HG02623 (cell line): Measurements from ENCODE around the gene LRP10.

ENCODE experiments used
- ATAC-seq: cut with Tn5 transposase; IDR thresholded peaks from one replicate; pipeline ENCODE4 v1.9.1; 2021; ENCODE audit warnings: moderate library complexity; ENCODE audit not compliant: unreplicated experiment

LRP10 gene, protein sequence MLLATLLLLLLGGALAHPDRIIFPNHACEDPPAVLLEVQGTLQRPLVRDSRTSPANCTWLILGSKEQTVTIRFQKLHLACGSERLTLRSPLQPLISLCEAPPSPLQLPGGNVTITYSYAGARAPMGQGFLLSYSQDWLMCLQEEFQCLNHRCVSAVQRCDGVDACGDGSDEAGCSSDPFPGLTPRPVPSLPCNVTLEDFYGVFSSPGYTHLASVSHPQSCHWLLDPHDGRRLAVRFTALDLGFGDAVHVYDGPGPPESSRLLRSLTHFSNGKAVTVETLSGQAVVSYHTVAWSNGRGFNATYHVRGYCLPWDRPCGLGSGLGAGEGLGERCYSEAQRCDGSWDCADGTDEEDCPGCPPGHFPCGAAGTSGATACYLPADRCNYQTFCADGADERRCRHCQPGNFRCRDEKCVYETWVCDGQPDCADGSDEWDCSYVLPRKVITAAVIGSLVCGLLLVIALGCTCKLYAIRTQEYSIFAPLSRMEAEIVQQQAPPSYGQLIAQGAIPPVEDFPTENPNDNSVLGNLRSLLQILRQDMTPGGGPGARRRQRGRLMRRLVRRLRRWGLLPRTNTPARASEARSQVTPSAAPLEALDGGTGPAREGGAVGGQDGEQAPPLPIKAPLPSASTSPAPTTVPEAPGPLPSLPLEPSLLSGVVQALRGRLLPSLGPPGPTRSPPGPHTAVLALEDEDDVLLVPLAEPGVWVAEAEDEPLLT

DNA sequence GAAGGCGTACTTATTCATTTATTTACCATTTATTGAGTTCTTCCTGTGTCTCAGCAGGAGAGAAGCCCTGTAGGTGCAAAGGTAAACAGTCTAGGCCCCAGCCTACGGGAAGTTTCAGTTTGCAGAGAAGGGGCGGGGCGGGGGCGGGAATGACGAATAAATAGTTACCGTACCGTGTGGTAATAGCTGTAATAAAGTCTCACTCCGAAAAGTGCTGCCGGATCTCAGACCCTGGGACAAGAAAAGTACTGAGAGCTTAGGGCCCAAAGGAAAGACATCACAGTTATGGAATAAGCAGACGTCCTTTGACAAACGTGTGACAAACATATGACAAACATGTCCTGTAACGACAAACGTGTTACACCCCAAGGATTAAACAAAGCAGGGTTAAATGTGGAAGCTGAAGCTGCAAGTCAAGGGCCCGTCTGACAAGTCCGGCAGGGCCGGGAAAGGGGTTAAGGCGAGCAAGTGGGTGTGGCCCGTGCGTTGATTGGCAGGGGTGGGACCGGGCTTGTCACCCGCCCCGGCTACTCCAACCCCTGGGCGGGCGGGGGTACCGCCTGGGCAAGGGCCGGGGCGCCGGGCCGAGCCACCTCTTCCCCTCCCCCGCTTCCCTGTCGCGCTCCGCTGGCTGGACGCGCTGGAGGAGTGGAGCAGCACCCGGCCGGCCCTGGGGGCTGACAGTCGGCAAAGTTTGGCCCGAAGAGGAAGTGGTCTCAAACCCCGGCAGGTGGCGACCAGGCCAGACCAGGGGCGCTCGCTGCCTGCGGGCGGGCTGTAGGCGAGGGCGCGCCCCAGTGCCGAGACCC lies at the start of gene LRP10:
Gene LRP10 (plus strand): TSS at position 517 of the 809 bp plus-strand sequence. CDS start 564 bp downstream, outside the sequence.
- peak; percentile 76 for ATAC-seq

DNA sequence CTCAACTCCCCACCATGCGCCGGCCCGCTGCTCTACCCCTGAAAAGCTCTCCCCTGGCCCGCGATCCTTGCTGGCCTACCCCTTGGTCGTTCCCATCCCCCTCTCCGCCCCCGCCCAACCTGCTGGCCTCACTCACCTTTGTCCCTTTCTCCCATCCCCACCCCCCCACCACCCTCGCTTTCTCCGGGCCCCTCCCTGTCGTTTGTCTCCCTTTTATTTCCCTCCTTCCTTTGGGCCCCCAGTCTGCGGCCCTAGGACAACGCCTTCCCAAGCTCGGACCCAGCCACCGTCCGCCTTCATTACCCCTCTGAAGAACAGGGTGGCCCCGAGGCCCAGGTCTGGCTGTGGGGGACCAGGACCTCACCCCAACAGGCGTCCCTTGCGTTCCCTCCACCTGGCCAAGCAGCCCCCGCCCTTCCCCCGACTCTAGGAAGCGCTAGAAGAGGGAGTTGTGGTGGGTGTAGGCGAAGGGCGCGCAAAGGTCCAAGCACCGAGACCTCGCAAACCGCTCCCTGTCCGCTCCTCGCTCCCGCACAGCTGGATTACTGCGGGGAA lies 49.4 kb upstream of the LRP10 start:
- ATAC-seq, result no peak

DNA sequence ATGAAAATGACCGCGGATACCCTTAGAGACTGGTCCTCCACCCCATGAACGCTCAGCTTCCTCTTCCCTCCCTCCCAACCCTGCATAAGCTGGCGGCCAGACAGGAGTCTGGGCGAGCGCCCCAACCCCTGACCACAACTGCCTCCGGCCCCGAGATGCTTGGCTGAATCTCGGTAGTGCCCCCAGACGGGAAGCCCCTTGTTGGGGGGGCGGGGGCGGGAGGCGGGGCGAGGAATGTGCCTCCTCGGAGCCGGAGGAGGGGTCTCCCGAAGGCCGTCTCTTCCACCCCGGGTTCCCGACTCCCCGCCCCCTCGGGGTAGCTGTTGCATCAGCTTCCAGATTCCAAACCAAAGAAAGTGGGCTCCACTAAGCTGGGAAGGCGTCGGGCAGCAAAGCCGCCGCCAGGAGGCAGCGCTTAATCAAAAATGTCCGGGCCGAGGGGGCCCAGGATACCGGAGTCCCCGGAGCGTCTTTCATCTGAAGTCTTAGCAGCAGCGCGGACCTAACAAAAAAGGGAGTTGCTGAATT lies 48.9 kb upstream of the LRP10 start:
- ATAC-seq, result peak; percentile 43

DNA sequence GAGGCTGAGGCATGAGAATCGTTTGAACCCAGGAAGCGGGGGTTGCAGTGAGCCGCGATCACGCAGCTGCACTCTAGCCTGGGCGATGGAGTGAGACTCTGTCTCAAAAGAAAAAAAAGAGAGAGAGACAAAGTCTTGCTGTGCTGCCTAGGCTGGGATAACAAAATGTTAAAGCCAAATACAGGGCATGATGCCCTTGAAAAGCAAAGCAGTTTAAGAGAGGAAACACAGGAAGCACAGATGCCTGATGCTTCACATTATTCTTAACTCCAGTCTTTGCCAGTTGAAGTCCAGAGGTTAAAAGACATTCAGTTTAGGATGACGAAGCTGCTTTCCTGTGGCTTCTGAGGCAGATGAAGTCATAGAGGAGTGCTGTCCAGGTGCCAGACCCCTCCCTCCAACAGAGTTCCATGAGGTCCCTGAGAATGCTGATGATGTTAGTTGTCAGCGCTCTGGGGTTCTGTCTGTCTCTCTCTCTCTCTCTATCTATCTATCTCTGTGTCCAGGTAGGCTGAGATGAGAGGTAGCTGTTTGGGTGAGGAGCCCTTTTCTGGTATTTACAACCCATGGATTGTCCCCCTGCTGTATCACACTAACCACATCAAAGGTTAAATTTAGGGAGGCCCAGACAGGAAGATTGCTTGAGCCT lies 46.7 kb upstream of the LRP10 start:
- no peak for ATAC-seq

DNA sequence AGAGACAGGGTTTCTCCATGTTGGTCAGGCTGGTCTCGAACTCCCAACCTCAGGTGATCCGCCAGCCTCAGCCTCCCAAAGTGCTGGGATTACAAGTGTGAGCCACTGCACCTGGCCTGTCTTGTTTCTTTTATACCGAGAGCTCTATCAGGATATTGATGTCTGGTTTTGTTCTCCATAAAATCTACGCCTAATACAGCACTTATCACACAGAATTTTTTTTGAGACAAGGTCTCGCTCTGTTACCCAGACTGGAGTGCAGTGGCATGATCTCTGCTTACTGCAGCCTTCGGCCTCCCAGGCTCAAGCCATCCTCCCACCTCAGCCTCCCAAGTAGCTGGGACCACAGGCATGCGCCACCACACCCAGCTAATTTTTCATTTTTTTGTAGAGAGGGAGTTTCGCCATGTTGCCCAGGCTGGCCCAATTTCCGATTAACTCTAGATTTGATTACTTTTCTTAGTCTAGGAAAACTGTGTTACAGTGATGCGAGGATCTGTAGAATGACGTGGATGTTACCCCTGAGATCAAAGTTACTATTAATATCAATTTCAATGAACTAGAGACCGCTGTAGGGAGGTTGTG lies 42.4 kb upstream of the LRP10 start:
- ATAC-seq, result peak; percentile 10

DNA sequence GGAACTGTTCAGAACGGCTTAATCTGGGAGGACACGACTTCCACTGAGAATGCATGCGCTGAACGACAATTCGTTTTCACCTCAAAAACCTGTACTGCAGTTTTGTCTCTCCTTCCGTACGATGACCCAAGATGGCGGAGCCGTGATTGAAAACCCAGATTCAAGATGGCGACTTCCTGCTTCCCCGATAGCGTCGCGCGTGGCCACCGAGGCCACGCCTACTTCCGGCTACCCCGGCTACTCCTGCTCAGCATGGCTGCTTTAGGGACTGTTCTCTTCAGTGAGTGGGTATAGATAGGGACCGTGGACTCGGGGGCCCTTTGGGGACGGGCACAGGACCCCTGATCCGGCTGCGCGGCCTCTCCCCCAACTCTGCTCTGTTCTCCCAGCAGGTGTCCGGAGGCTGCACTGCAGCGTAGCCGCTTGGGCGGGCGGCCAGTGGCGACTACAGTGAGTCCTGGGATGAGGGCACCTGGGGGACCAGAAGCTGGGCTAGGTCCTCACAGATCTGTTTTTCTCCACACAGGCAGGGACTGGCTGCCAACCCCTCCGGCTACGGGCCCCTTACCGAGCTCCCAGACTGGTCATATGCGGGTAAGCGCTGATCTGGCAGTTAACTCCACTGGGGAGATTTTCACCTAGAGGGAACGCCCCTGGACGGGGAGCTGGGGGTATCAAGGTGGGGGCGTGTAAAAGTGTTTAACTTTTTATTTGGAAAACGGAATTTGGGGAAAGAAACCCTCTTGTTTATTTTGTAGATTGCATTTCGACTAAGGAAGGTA lies 41.7 kb upstream of the LRP10 start, which contains the start of gene MRPL52:
Gene MRPL52 (plus strand): TSS at position 227 of the 782 bp plus-strand sequence. CDS start 26 bp downstream, at position 253.
- peak; percentile 87 for ATAC-seq

DNA sequence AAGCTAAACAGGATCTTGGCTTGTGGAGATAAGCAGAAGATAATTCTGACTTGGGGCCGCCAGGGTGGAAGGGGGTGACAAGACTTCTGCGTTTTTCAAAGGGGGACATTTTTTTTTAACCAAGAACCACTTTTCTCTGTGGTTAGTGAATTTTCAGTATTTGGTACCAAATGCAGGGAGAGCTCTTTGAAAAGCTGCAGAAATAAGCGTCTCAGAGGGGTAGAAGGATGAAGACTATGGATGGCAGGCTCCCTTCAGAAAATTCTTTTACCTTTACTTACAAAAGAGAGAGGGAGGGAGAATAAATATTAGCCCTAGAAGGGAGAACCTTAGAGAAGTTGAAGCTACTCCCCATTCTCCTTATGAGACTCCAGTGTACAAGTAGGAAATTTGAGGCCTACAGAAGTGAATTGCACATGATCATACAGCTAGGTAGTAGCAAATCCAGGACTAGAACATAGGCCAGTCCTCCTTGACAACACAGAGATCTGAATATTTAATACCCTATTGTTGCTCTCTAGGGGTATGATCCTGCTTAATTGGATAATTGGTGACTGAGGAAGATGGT lies 41.0 kb upstream of the LRP10 start:
- ATAC-seq, result no peak

DNA sequence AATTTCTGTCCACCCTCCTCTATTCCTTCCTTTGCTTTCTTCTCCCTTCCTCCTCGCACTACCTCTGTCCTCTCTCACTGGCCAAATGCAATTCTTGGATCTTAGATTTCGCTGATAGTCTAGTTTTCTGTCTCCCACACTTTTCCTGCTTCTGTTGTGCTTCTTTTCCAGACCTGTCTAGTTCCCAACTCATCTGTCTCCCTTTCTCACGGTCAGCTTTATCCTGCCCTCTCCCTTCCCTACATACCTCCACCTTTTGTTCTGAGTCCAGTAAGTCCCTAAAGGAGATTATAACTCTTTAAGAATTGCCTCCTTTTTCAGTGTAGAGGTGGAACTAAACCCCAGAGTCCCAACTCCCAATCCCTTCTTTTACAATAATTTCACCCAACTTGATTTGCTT lies 36.0 kb upstream of the LRP10 start:
- no peak for ATAC-seq

DNA sequence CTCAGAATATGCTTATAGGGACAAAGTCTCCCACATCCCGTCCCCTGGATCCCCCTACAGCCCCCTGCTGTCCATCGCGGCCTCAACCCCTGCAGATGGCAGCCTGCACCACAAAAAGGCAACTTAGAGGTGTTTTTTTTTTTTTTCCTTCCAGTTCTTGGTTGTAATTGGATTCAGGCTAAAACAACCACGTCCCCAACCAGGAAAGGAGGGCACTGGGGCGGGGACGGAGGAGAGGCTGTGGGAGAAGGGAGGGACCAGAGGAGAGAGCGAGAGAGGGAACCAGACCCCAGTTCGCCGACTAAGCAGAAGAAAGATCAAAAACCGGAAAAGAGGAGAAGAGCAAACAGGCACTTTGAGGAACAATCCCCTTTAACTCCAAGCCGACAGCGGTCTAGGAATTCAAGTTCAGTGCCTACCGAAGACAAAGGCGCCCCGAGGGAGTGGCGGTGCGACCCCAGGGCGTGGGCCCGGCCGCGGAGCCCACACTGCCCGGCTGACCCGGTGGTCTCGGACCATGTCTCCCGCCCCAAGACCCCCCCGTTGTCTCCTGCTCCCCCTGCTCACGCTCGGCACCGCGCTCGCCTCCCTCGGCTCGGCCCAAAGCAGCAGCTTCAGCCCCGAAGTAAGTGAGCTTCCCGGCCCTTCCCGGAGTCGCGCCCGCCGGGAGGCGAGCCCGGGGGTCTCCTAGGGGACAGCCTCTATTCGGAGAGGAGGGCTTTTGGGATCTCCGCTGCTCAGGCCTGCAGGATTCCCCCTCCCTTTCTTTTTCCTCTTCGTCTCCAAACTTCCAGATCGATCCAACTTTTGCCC lies 35.0 kb upstream of the LRP10 start, which contains the start of gene MMP14:
Gene MMP14 (plus strand): TSS at position 285 of the 813 bp plus-strand sequence. CDS start 233 bp downstream, at position 518.
- ATAC-seq, result no peak

DNA sequence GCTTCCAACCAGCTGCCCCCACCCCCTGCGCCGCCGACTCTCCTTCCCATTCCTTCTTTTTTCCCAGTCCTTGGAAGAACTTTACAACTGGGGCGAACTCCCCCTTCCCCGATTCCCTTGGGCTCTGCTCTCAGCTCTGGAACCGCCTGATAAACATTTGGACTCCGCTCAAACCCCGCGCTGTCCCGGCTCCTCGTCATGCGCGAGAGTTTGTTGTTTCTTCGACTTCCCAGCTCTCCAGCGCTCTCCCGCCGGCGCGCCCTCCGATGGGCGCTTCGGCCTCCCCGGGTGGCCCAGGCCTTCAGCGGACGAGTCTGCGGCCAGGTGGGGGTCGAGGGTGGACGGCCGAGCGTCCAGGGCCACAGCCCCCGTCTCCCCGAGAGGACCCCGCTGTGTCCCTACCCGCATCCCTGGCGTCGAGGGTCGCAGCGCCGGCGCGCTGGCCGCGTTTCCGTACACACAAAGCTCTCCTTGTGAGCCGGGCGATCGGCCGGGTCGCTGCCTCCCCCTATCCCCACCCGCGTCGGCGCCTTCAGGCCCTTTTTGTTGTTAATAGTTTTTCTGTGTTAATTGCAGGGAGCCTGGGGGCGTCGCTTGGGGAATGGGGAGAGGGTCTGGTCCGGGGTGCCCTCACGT lies 34.3 kb upstream of the LRP10 start:
- ATAC-seq, result no peak

DNA sequence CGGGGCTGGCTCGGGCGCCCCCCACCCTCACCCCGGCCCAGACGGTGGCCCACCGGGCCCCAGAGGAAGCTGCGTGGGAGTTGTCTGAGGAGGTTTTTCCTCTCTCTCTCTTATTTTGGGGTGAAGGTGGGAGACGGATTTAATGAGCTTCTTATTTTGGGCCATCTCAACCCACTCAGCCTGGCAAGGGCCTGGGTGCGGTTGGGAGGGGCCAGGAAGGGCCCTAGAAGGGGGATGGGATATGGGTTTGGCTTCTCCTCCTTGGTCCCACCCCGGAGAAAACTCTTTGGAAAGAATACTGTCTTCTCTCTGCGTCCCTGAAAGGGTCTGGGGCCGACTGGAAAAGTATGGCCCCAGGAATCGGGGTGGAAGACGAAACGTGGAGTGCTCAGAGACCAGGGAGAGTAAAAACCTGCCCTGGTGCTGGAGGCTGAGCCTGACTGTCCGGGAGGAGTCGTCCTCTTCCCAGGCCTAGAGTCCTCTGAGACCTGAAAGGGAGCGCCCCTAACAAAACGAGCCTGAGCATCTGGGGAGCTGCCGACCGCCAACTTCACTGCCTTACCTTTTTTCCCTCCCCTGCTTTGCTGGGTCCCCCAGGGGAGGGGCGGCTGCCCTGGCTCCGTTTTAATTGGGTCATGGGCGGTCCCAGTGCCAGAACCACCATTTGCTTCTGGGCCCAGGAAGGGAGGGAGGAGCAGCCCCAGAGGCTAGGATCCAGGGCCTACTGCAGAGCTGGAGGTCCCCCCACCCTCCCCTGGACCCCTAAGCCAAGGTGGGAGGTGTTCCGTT lies 33.6 kb upstream of the LRP10 start:
- ATAC-seq, result no peak

DNA sequence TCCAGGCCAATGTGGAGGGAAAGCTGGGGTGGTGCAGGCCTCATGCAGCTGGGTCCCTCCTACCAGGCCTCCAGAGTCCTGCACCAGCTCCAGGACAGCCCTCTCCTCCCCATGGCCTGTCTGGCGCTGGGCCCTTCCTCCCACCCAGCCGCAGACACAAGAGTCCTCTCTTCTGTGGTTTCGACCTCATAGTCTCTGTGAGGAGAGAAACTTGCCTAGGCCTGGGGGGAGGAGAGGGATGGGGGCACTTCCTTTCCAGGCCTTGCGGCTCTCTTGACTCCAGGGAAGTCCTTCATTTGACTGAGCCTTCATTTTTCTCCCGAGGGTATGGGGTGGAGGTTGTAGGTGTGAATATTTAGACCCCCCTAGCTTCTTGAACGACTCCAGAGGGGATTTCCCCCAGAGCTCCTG lies 32.9 kb upstream of the LRP10 start:
- ATAC-seq, result no peak

DNA sequence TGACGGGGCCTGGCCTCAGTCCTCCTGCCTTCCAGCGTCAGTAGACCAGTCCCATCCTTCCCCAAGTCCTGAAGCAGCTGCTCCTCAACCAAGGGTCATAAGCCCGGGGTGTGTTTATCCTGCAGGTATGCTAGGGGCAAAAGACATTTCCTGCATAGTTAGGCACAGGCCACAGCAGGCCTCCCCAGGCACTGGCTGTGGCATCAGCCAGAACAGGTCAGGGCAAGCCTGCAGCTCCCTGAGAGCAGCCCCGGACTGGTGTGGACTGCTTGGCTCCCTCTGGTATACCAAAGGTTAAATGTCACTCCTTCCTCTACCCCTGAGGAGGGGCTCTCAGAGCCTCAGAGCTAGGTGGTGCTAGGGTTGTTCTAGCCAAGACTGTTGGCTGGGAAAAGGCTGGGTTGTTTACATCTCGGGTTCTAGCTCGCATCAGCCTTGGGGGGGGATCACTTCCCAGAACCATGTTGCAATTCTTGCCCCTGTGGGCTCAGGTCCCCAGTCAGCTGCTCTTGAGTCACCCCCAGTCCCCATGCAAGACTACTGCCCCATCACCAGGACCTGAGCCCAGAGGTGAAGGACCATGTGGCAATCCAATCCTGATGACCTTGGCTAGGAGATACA lies 32.3 kb upstream of the LRP10 start:
- ATAC-seq, result no peak

DNA sequence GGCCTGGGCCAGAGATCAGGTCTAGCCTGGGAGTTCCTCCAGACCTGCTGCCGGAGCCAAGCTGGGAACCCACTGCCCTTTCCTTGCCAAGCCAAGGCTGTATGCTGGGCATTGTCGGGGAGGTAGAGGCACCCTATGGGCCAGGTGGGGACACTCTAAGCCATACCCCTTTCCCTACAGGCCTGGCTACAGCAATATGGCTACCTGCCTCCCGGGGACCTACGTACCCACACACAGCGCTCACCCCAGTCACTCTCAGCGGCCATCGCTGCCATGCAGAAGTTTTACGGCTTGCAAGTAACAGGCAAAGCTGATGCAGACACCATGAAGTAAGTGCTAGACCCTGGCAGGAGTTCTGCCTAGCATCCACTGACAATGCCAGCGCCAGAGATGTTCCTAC lies 30.2 kb upstream of the LRP10 start:
- no peak for ATAC-seq

DNA sequence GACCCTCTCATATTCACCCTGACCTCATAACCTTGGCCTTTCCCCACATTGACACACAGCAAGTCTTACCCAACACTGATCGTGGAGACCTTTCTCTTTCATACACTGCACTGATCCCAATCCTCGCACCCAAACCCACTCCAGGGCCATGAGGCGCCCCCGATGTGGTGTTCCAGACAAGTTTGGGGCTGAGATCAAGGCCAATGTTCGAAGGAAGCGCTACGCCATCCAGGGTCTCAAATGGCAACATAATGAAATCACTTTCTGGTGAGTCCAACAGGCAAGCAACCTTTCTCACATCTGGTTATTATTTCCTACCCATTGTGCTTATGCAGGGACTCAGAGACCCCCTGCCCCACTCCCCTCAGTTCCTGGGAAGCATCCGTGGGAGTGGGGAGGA lies 29.8 kb upstream of the LRP10 start:
- no peak for ATAC-seq
